GM18867 (cell line): Measurements from ENCODE around the gene ABCA4.
"Not testable (repeated sequence)": the region's sequence is repeated elsewhere in the genome, so short reads cannot be mapped to it uniquely, and the experiment has no call there.

Source experiments
- ATAC-seq: cut with Tn5 transposase; IDR thresholded peaks from one replicate; pipeline ENCODE4 v1.9.1; 2021; ENCODE audit warnings: mild to moderate bottlenecking, moderate library complexity; ENCODE audit not compliant: unreplicated experiment

Gene ABCA4

DNA sequence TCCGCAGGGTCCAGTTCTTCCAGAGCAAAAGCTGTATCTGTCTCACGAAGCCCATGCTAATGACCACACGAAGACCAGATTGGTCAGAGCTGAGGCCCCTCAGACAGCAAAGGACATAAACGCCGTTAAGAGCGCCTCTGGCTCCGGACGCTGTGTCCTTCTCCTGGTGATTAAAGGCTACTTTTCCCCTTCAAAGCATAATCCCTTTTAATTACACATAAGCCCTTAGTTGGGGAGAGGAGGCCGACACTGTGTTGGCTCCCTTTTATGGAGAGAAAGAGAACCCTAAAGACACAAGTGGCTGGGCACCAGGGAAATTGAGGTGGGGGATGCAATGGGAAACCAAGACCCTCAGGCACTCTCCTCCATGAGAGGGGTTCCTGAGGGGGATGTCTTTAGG lies at the start of gene ABCA4:
Gene ABCA4 (minus strand): TSS at position 158 of the 400 bp plus-strand sequence. CDS start 103 bp downstream, at position 55.
- no peak for ATAC-seq

DNA sequence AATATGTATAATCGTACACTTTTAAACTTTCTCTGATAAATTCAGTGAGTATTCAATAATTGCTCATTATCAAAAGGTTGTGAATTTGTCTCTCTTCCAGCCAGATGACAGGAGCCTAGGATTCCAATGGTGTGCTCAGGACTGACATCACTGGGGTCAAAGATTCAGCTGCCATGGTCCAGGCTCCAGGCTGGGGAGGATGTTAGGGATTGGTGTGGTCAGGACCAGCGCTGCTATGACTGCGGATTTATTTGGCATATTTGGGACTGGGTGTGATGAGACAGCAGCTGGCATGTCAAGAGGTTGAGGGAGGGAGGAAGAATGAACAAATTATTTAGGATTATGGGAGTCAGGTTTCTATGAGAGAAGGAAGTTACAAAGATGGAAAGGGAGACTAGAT lies 48.2 kb upstream of the ABCA4 start:
- no peak for ATAC-seq

DNA sequence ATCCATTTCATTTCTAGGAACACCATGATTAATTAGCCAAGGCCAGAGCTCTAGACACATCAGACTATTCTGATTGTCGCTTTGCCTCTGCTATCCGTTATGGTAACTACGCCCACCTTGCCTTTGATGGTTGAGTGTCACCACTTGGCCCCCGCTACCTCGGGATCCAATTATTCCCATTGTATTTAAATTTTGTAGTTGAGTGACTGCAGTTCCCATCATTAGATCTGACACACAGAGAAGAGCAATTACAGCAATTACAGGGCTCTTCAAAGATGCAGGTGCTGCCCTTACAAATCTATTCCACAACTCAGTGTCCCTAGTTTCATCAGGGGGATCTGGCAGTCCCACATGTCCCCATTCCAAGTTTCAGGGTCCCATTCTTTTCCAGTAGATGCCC lies 44.9 kb upstream of the ABCA4 start:
- no peak for ATAC-seq

DNA sequence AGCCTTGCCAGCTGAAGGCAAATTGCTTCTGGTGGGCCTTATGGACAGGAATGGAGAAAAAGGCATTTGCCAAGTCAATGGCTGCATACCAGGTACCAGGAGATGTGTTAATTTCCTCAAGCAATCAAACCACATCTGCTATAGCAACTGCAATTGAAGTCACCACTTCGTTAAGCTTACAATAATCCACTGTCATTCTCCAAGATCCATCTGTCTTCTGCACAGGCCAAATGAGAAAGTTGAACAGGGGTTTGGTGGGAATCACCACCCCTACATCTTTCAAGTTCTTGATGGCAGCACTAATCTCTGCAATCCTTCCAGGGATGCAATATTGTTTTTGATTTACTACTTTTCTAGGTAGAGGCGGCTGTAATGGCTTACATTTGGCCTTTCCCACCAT lies 43.9 kb upstream of the ABCA4 start:
- not testable (repeated sequence) for ATAC-seq

DNA sequence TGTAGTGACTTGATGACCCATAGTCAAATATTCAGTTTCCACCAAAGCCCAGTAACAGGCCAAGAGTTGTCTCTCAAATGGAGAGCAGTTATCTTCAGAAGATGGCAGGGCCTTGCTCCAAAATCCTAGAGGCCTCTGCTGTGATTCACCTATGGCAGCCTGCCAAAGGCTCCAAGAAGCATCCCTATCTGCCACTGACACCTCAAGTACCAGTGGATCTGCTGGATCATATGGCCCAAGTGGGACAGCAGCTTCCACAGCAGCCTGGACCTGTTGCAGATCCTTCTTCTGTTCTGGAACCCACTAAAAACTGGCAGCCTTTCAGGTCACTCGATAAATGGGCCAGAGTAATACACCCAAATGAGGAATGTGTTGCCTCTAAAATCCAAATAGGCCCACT lies 43.2 kb upstream of the ABCA4 start:
- not testable (repeated sequence) for ATAC-seq

DNA sequence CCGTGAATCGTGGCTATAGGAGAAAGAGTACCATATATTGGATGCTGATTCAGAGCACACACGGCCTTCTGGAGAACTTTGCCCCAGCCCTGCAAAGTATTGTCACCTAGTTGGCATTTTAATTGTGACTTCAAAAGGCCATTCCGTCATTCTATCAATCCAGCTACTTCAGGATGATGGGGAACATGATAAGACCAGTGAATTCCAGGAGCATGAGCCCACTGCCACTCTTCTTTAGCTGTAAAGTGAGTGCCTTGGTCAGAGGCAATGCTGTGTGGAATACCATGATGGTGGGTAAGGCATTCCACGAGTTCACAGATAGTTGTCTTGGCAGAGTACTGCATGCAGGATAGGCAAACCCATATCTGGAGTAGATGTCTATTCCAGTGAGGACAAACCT lies 42.3 kb upstream of the ABCA4 start:
- ATAC-seq: not testable (repeated sequence)

DNA sequence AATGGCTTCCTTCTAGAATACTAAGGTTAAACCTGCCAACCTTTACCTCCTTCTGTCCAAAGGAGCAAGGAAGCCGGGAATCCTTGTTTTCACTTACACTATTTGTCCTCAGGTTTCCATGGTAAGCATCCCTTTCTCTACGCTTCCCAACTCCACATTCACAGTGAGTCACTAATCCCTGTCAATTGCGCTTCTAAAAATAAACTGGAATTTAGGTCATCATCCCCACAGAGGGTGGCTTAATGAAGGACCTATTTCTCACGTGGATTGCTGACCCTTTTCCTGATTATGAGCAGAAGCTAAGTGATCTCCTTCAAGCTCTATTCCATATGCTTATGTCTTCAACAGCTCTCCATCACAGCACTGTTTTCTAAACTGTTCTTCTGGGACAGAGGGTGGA lies 39.9 kb upstream of the ABCA4 start:
- ATAC-seq: no peak

DNA sequence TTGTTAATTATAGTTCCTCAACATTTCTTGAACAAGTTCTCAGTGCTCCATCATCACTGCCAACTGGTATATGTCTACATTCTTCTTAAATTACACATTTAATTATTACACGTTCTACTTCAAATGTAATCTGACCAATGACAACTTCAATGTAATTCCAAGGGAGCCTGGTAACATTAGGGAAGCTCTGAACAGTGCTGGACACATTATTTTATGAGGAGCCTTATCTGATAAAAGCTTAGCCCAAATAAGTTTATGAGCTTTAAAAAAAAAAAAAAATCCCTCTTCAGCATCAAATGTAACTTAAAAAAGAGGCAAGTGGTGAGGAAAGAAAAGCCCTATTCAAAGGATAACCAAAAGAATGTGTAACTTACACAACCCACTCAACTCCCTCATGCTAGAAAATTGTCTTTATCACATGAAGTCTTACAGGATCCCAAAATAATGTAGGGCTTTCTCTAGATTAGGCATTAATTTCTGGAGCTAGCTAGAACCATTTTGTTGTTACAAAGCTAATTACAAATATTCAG lies 35.2 kb upstream of the ABCA4 start:
- ATAC-seq: no peak

DNA sequence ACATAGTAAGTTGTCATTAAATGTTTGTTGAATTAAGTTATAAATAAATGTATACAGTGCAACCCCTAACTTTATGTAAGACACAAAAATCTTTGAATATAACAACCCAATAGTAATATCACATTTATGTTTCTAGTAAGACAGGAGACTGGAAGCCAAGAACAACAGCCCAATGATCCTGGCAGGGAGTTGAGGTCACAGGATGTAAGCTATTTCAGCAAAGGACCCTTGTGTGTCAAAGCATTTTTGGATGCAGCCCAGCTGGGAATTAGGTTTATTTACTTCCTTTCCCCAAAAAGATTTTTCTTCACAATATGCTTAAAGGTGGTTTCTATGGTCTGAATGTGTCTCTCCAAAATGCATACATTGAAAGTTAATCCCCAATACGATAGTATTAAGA lies 34.0 kb upstream of the ABCA4 start:
- ATAC-seq: no peak

DNA sequence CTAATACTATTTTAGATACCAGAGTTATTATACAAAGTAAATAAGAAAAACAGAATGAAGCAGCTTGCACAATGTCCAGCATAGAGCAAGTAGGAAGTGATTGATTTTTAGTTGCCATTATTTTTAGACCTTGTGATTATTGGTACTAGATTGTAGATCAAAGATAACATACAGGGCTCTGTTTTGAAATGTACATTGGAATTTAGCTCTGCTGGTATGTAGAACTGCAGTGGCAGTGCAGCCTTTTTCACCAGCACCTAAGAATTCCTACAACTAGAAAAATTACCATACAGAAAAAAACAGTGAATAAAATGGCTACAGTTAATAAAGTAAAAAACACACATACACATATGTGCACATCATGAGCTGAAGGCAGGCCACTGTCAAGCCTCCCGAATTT lies 32.2 kb upstream of the ABCA4 start:
- no peak for ATAC-seq

DNA sequence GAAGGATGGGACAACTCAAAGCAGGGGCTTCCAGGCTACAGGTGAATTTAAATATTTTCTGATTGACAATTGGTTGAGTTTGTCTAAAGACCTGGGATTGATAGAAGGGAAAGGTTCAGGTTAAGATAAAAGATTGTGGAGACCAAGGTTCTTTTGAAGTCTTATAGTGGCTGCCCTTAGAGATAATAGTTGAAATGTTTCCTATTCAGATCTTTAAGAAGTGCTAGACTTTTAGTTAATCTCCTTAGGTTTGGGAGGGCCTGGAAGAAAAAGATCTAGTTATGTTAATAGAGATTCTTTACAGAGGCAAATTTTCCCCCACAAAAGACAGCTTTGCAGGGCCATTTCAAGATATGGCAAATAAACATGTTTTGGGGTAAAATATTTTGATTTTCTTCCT lies 28.2 kb upstream of the ABCA4 start:
- ATAC-seq: not testable (repeated sequence)

DNA sequence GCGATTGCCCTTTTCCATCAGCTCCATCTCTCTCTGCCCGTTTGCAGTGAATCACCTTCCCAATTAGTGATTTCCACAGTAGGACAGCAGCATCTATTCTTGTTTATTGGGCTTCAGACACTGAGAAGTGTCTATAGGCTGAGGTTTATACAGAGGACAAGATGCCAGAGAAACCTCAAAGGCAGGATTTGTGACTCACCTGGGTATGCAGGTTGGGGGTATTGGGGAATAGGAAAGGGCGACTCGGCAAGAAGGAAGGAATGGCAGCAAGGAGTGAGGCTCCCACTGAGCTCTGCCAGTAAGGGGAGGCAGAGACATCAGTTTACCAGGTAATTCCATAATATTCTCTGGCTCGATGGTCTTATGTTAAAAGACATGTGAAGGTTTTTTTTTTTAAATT lies 25.3 kb upstream of the ABCA4 start:
- ATAC-seq: no peak

DNA sequence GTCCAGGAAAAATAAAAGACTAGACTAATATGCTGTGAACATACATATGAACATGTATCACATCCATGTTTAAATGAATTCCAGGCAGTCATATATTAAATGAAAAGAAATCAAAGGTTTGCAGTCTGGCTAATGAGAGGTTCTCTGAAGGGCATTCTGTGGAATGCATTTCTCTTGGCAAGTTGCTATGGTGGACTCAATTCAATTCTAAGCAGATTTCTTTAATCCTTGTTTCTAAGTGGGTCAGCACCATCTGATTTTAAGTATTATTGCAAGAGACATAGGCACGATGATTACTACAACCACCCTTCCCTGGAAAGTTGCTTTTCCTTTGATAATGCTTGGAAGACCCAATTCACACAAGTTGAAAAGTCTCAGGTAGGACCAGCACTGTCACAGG lies 23.9 kb upstream of the ABCA4 start:
- no peak for ATAC-seq

DNA sequence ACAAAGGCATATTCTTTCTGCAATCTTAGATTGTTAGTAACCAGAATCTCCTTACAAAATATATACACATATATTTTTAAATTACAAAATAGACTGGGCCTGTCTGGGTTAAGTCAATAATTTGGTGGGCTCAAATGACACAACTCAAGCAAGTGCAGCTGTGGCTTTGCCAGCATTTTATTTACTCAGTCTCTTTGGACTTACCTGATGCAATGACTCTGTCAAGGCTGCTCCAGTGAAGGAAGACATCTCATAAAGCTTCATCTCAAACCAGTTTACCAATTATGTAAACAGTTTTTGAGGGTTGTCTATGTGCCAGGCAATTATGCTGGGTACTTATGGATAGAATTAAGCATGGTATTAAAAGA lies 22.8 kb upstream of the ABCA4 start:
- ATAC-seq: no peak

DNA sequence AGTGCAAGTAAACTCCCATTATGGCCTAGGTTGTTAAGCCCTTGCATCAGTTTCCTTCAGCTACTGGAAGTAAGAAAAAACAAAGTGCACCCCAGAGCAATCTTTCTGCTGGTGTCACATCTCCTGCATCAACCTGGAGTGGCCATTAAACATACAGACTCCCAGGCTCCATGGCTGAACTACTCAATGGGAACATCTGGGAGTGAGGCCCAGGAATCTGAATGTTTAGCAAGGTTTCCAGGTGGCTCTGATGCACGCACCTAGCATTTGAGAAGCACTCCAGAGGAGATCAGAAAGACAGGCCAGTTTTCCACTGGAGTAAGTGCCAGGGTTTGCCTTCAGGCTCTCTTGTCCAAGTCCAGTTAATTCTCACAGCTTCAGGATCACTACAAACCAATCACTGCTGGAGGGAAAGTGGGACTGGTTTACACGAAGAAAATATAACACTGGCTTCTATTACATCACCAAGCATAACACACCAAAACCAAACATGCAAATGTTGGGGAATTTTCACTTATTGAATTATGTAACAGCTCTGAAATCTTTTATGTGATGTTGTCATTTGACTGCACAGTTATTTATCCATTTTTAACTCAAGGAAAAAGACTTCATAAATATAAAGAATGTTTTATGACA lies 22.3 kb upstream of the ABCA4 start:
- no peak for ATAC-seq

DNA sequence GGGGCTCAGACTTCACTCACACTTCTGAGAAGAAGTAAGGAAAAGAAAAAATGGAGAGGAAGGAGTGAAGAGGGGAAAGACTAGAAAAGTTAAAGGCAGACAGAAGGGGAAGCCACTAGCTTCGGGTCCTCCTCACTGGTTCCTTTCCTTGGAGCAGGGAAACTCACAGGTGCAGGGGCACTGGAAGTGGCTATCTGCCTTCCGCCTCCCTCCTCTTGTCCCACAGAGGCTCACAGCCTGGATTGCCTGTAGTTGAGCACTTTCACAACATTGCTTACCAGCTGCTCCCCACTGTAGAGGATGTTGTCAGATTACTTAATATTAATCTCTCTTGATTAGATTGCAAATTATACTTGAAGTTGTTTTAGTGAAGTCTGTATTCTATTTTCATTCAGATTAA lies 21.6 kb upstream of the ABCA4 start:
- ATAC-seq: no peak

DNA sequence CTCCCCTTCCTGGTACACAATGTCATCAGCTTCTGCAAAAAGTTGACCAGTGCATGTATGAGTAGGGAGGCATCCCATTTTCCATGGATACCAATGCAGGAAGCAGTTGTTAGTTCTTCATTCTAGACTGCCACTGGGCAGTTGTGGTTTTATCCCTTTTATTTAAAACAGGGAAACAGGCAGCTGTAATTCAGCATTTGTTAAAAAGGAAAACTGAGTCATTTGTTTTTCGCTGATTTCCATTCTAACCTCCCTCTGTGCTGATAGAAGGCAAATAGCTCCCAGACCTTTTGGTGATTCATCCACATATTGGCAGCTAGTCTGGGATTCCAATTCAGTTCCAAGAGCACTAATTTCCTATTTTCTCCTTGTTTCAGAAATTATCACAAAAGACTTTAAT lies 21.1 kb upstream of the ABCA4 start:
- no peak for ATAC-seq

DNA sequence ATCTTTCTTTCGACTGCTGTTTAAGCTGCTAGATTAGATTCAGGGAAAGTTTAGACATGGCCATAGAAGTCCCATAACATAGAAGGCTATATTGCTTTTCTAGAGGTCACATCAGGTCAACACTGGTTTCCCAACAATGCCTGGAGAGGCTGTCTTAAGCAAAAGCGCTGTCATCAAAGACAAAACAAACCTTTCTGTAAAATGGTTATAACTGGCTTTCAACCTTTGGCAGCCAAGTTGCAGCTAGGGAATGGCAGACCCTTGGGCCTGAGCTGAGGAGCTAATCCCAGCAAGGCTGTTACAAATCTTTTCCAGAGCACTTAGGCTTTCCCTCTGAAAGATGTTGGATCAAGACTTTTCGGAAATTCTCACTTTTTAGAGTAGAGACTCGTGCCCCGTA lies 11.2 kb upstream of the ABCA4 start:
- no peak for ATAC-seq

DNA sequence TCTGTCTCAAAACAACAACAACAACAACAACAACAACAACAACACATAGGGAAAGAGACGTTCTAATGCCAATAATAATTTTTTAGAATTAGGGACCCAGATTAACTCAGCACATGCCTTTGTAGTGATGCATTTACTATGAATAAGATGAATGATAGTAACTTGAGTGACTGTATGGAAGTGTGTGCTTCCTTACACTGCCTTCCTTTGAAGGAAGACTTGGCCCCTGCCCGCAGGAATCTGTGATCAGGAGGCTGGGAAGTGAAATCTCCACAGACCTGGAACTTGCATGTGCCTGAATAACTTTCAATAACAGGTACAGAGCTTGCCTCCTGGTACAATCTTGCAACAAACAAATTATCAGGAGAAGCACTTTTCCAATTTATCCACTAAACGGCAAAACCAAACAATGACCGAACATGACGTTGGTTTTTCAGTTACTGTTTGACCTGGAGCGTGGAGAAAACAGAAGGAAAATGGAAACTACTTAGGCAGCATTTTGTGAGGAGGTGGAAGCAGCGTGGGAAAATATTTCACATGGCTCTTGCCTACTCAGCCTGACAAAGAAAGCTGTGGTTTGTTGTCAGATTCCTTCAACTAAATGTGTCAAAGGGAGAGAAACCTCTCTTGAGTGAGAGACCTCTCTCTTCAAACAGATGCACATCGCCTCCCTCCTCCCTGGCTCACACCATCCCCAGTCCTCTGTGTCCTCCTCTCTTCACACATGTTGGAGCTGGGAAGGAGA lies 10.1 kb upstream of the ABCA4 start:
- ATAC-seq: no peak

DNA sequence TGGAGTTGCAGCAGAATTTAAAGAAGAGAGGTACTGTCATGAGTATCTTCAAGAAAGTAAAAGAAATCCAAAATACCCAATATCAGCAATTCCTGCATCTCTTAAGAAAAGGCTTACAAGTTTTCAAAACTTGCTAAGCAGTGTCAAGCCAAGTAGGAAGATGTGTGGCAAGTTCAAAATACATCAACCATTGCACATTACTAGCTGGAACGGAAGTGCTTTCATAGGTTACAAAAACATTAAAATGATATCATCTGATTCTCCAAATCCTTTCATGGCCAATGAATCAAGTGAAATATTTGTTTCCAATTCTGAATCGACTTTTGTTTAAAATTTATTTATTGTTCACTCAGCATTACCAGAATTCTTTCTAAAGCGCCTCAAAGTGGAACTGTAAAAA lies 5.7 kb upstream of the ABCA4 start:
- no peak for ATAC-seq

DNA sequence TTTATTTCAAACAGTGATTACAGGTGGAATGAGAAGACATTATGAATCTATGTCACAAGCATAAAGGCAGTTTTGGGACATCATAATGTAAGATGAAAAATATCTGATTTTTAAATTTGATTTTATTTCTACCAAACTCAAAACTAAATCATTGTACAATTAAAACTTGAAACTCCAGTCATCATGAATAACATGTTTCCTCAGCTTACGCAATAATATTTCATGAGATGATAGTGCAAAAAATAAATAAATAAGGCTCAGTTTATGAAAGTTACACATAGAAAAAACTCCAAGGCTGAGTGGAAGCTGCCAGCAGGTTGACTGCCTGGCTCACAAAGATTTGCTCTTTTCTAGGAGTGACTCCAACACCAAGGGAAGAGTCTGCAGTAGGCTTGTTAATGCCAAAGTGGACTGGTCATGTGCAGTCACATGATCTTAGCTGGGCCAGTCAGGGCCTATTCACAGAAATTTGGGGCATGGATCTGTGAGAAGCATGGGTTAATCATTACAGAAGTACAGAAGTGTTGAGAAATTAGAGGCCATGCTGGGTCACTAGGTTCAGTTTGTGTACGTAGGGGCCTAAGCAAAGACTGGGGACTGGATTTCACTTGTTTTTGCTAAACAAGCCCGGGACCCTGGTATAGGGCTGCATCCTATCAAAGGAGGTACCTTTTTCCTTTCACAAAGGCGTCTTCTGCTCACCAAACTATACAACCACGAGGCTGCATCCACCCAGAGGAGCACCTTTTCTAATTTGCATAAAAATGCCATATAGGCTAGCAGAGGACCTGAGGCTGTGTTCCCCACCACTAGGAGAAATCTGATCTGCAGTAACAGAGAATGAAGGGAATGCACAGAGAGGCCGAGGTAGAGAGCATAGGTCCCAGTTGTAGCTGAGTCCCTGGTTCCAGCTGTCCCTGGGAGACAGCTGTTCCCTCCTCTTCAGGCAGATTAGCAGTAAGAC lies 4.9 kb upstream of the ABCA4 start:
- no peak for ATAC-seq
